Cardiac muscle cell (in vitro differentiated cells and primary cell): ENCODE results near the gene ZNF839. TPM values are rescaled to one million over a fixed set of nuclear protein-coding genes. Genes with fewer than 3 reads are reported as not detected.

Source experiments
- DNase-seq, 2 donors: peaks; one replicate each; pipeline versions ENCODE4 v3.0.0 to v3.0.0-alpha.2; 2010 to 2017; ENCODE audit warnings: low read depth in 1 of 2, low spot score in 1 of 2
- H3K27ac ChIP-seq: fragments of 200-600 bp; sonication (generic); 2 replicates; pipeline ENCODE4 v1.5.1; 2016
- H3K27me3 ChIP-seq: fragments of 200-600 bp; sonication (generic); 2 replicates; pipeline ENCODE4 v1.6.0; 2016; ENCODE audit warnings: control low read depth
- H3K36me3 ChIP-seq: fragments of 200-600 bp; sonication (generic); 2 replicates; pipeline ENCODE4 v1.5.1; 2016; ENCODE audit warnings: control low read depth
- H3K4me1 ChIP-seq: fragments of 200-600 bp; sonication (generic); 2 replicates; pipeline ENCODE4 v1.8.1; 2017; ENCODE audit warnings: low read depth, mild to moderate bottlenecking, mixed run types
- H3K4me3 ChIP-seq: fragments of 200-600 bp; sonication (generic); 2 replicates; pipeline ENCODE4 v1.5.1; 2016; ENCODE audit warnings: mild to moderate bottlenecking
- H3K9me3 ChIP-seq: fragments of 200-600 bp; sonication (generic); 2 replicates; pipeline ENCODE4 v1.5.1; 2017; ENCODE audit warnings: low read depth, mild to moderate bottlenecking, control low read depth
- polyA plus RNA-seq: library from polyadenylated mRNA; unstranded; fragments of >200 nt; fragmentation: Nextera tagmentation; extraction: Ambion mirVana; gene quantifications from 2 replicates; pipeline ENCODE4 v1.2.1, GENCODE V29; 2016
- total RNA-seq: library from RNA; depleted of rRNA; stranded (reverse); fragments of >200 nt; gene quantifications from 2 replicates; pipeline ENCODE4 v1.2.3, GENCODE V29; 2016
- TF ChIP-seq, protein P1 (sequence below): IDR thresholded peaks from 2 replicates; pipeline ENCODE4 v1.5.1; 2012; ENCODE audit warnings: low read depth, mild to moderate bottlenecking, low read length

ZNF839 gene
- total and polyA plus RNA-seq, 2 experiments from 2014 or later: 16.1 to 16.9 TPM

DNA sequence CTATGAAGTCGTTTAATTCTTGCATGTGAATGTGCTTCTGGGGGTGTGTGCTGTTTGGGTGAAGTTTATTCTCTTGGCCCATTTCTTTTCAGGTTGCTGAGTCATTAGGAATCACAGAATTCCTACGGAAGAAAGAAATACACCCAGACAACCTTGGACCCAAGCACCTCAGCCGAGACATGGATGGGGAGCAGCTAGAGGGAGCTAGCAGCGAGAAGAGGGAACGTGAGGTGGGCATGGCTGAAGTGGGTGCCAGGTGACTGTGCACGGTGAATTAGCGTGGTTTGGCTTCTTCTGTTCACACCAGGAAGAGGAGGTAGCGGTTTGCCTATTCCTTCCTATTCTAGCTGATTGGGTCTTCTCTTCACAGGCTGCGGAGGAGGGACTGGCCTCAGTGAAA, 19.2 kb downstream of the ZNF839 start:
- H3K4me3 ChIP-seq: no peak overlapping the region

DNA sequence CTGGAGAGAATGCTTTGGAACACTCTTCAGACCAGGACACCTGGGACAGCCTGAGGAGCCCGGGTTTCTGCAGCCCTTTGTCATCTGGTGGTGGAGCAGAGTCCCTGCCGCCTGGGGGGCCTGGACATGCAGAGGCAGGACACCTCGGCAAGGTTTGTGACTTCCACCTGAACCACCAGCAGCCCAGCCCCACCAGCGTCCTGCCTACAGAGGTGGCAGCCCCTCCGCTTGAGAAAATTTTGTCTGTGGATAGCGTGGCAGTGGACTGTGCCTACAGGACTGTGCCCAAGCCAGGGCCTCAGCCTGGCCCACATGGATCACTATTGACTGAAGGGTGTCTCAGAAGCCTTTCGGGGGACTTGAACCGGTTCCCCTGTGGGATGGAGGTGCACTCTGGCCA, 22.0 kb downstream of the ZNF839 start:
- Histone ChIP-seq H3K36me3 (peaks cover 32% of the 10 kb centered on the region), H3K4me3 (no peak overlapping the region), H3K27ac (no peak overlapping the region), H3K4me1 (no peaks in the 10 kb centered on the region), H3K27me3 (no peaks in the 10 kb centered on the region), H3K9me3 (no peaks in the 10 kb centered on the region)
- DNase-seq: no peak
- TF ChIP-seq, protein P1, sequence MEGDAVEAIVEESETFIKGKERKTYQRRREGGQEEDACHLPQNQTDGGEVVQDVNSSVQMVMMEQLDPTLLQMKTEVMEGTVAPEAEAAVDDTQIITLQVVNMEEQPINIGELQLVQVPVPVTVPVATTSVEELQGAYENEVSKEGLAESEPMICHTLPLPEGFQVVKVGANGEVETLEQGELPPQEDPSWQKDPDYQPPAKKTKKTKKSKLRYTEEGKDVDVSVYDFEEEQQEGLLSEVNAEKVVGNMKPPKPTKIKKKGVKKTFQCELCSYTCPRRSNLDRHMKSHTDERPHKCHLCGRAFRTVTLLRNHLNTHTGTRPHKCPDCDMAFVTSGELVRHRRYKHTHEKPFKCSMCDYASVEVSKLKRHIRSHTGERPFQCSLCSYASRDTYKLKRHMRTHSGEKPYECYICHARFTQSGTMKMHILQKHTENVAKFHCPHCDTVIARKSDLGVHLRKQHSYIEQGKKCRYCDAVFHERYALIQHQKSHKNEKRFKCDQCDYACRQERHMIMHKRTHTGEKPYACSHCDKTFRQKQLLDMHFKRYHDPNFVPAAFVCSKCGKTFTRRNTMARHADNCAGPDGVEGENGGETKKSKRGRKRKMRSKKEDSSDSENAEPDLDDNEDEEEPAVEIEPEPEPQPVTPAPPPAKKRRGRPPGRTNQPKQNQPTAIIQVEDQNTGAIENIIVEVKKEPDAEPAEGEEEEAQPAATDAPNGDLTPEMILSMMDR: no peak

More for the DNA sequence above, 19.2 kb downstream of the ZNF839 start:
- no peak overlapping the region for H3K27ac ChIP-seq
- no peaks in the 10 kb centered on the region for H3K27me3 ChIP-seq
- no peak for DNase-seq
- peaks cover 28% of the 10 kb centered on the region for H3K36me3 ChIP-seq
- H3K4me1 ChIP-seq: no peaks in the 10 kb centered on the region
- TF ChIP-seq, protein P1: no peak
- H3K9me3 ChIP-seq: no peaks in the 10 kb centered on the region

DNA sequence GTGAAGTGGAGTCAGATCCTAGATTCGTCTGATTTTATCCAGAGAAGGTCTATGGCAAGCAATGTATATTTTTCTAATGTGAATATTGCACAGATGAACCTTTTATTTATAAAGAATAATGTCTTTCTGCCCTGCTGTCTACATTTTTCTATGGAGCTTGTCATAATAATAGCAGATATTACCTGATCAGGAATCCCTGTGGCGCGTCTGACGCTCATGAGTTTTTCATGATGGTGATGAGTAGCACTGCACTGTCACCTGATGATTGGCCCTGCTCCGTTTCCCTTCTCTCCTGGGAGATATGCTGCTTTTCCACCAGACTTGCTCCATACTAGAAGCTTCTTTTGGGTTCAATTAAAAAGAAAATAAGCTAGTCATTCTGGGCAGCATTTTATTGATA, 22.7 kb downstream of the ZNF839 start:
- no peaks in the 10 kb centered on the region for H3K4me1 ChIP-seq
- no peak overlapping the region for H3K4me3 ChIP-seq
- H3K9me3 ChIP-seq: no peaks in the 10 kb centered on the region
- peaks cover 28% of the 10 kb centered on the region for H3K36me3 ChIP-seq
- H3K27me3 ChIP-seq: no peaks in the 10 kb centered on the region
- H3K27ac ChIP-seq: no peak overlapping the region
- TF ChIP-seq, protein P1: no peak
- no peak for DNase-seq

DNA sequence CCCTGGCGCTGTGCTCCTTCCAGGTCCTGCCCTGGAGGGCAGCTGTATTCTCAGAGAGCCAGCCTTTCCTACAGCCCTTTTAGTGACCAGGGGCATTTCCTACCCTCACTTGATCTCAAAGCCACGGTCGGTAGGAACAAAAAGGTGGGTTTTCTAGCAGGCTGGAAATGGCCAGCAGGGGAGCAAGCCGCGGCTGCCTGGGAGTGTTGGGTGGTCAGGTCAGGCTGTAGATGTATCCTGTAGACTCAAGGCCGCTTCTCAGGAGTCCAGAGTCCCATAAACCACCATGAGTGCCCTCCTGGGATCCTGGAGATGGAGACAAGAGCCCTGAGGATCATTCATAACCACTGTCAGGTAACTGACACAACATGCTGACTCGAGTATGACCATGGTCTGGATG, 24.5 kb downstream of the ZNF839 start:
- TF ChIP-seq, protein P1: no peak
- no peaks in the 10 kb centered on the region for H3K9me3 ChIP-seq
- no peak for DNase-seq
- H3K27me3 ChIP-seq: no peaks in the 10 kb centered on the region
- peaks cover 36% of the 10 kb centered on the region for H3K36me3 ChIP-seq
- no peak overlapping the region for H3K4me3 ChIP-seq
- H3K27ac ChIP-seq: no peak overlapping the region
- no peaks in the 10 kb centered on the region for H3K4me1 ChIP-seq

DNA sequence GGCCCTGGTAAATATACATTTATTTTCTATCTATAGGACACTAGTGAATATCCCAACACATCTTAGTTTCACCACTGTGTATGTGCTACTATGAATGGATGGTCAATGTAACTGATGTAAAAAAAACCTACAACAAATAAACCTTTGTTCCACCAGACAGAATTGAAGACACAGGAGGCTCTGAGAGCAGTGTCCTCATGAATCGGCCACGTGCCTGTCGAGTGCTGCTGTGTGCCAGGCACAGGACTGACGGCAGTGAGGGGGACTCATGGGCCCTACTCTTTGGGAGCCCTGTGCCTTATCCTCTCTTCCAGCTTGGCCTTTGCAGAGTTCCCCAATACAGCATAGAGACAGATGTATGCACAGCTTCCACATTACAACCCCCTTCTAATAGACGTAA, 24.9 kb downstream of the ZNF839 start:
- H3K27me3 ChIP-seq: no peaks in the 10 kb centered on the region
- no peaks in the 10 kb centered on the region for H3K4me1 ChIP-seq
- no peak for DNase-seq
- H3K27ac ChIP-seq: no peak overlapping the region
- no peak overlapping the region for H3K4me3 ChIP-seq
- TF ChIP-seq, protein P1: no peak
- no peaks in the 10 kb centered on the region for H3K9me3 ChIP-seq
- peaks cover 36% of the 10 kb centered on the region for H3K36me3 ChIP-seq

GRCh38 chr14:102345232-102345631, 25.7 kb downstream of the ZNF839 start:
- no peaks in the 10 kb centered on the region for H3K4me1 ChIP-seq
- H3K36me3 ChIP-seq: peaks cover 41% of the 10 kb centered on the region
- H3K4me3 ChIP-seq: no peak overlapping the region
- no peaks in the 10 kb centered on the region for H3K9me3 ChIP-seq
- H3K27me3 ChIP-seq: no peaks in the 10 kb centered on the region
- no peak overlapping the region for H3K27ac ChIP-seq
- DNase-seq: no peak
- TF ChIP-seq, protein P1: no peak
